Heart right ventricle (tissue), 16 donors: ENCODE data around the gene ATP13A1. TPM values are rescaled to one million over a fixed set of nuclear protein-coding genes. Genes with fewer than 3 reads are reported as not detected.

Source experiments
- ATAC-seq, 8 donors: fragments of 200-7000 bp; cut with Tn5 transposase; one replicate each; pipeline ENCODE4 v1.9.1; 2020; ENCODE audit warnings: mild to moderate bottlenecking in 8 of 8, moderate library complexity in 8 of 8, moderate number of reproducible peaks in 1 of 8
- DNase-seq, 2 donors: peaks; one replicate each; pipeline ENCODE4 v3.0.0-alpha.2; 2020
- H3K27ac ChIP-seq, 10 donors: fragments of 200-600 bp; sonication (generic) in 2 of 10; one replicate each; pipeline versions ENCODE4 v1.5.0 to v1.8.0; 2020 to 2022; ENCODE audit warnings: mild to moderate bottlenecking in 3 of 10
- H3K27me3 ChIP-seq, 7 donors: fragments of 200-600 bp; one replicate each; pipeline ENCODE4 v1.8.0; 2021 to 2022; ENCODE audit warnings: mild to moderate bottlenecking in 2 of 7
- H3K36me3 ChIP-seq, 9 donors: fragments of 200-600 bp; sonication (generic) in 1 of 9; one replicate each; pipeline versions ENCODE4 v1.5.0 to v1.8.0; 2020 to 2022; ENCODE audit warnings: mild to moderate bottlenecking in 2 of 9
- H3K4me1 ChIP-seq, 9 donors: fragments of 200-600 bp; sonication (generic) in 1 of 9; one replicate each; pipeline versions ENCODE4 v1.5.0 to v1.8.0; 2020 to 2022; ENCODE audit warnings: mild to moderate bottlenecking in 4 of 9
- H3K4me3 ChIP-seq, 10 donors: fragments of 200-600 bp; sonication (generic) in 2 of 10; one replicate each; pipeline versions ENCODE4 v1.5.0 to v1.8.0; 2020 to 2022; ENCODE audit warnings: mild to moderate bottlenecking in 7 of 10, moderate library complexity in 2 of 10
- H3K9me3 ChIP-seq, 11 donors: fragments of 200-600 bp in 10 of 11; sonication (generic) in 2 of 11; one replicate each; pipeline versions ENCODE4 v1.5.0 to v1.8.0; 2013 to 2022; ENCODE audit warnings: mild to moderate bottlenecking in 2 of 11, control low read depth in 1 of 11, moderate library complexity in 1 of 11
- CTCF ChIP-seq, 9 donors: fragments of 200-600 bp; sonication (generic) in 2 of 9; IDR thresholded peaks; one replicate each; pipeline versions ENCODE4 v1.5.0 to v1.8.0; 2021 to 2022; ENCODE audit warnings: antibody characterized with exemption in 9 of 9, mild to moderate bottlenecking in 5 of 9, moderate library complexity in 1 of 9
- WGBS, 2 donors: extraction: QIAGEN DNeasy Blood & Tissue Kit; methylation state at CpG; one replicate each; pipeline ENCODE4 v1.1.7; 2013; ENCODE audit warnings: inconsistent platforms in 1 of 2; 5-methylcytosine and 5-hydroxymethylcytosine counted together
- intact Hi-C, 10 donors: fragments of 100-400 bp; cut with DNase I; formaldehyde crosslinking; loops; one replicate each; pipeline versions ENCODE4 v1.11.1 to v1.14.2; 2022
- long read RNA-seq, 3 donors: library from polyadenylated mRNA; unstranded; transcript quantifications; one replicate each; pipeline ENCODE4 v2.0.0, GENCODE V29; 2020 to 2021
- polyA plus RNA-seq, 2 donors: library from polyadenylated mRNA; stranded (reverse); fragments of 200-250 nt; gene quantifications; one replicate each; pipeline ENCODE4 v1.2.3, GENCODE V29; 2013
- total RNA-seq, 10 donors: library from RNA; stranded (reverse); fragmentation: NEBNext Ultra II Directional in 3 of 10; extraction: Animal tissue kit (Norgen Biotek cat#: 25700) in 3 of 10; gene quantifications; one replicate each; pipeline versions ENCODE4 v1.2.1 to v1.2.4, GENCODE V29; 2021 to 2023
- donor health status: Arrhythmogenic right ventricular cardiomyopathy.
- donor health status: ischemic (EF 13 %, LVEDD 7.1; RV severe dilation, severe dysfunction).
- donor health status: healthy with polysubstance abuse.
- donor health status: DM: no; HTN: yes; CAD: no.
- donor health status: DM: no; HTN: no; CAD: no.
- donor health status: ischemic (EF 25% LVEDD 6.9; RV normal size, moderate dysfunction).
- donor health status: ischemic (EF 25% LVEDD 5.7; RV mildly dilated, moderate dysfunction).
- donor health status: healthy.
- donor health status: DM: yes; HTN: yes; CAD: no.
- donor health status: Ischemic cardiomyopathy.
- donor health status: ischemic (EF 35%, LVEDD 5.7; RV mildly dilated, moderate dysfunction).
- donor health status: nonischemic (EF 11% LVEDD 7.7; RV severe dilation, severe dysfunction).
- donor health status: DM: yes; HTN: yes; CAD: no.
- donor health status: PGD.
- donor health status: ischemic (EF 29% LVEDD 5.4; RV normal size, mild dysfunction).
- donor health status: nonischemic (EF 23%, LVEDD 6.1; RV moderate dilation, normal function).

Gene ATP13A1
- total RNA-seq (10 to 100 TPM; 12.3 to 28.2 (median 18.4) TPM), polyA plus RNA-seq (10 to 100 TPM; 23.2 to 34.5 TPM)
- long read RNA-seq, donor 1, partial matches to known transcripts: 11 of 16 reads
- long read RNA-seq, donor 1, other reads (novel, unspliced or antisense): 1 of 16 reads
- long read RNA-seq, donor 2, partial matches to known transcripts: 8 of 10 reads
- long read RNA-seq, donor 2, other reads (novel, unspliced or antisense): 1 of 10 reads
- long read RNA-seq, donor 3, partial matches to known transcripts: 76 of 88 reads
- long read RNA-seq, donor 3, other reads (novel, unspliced or antisense): 9 of 88 reads

DNA sequence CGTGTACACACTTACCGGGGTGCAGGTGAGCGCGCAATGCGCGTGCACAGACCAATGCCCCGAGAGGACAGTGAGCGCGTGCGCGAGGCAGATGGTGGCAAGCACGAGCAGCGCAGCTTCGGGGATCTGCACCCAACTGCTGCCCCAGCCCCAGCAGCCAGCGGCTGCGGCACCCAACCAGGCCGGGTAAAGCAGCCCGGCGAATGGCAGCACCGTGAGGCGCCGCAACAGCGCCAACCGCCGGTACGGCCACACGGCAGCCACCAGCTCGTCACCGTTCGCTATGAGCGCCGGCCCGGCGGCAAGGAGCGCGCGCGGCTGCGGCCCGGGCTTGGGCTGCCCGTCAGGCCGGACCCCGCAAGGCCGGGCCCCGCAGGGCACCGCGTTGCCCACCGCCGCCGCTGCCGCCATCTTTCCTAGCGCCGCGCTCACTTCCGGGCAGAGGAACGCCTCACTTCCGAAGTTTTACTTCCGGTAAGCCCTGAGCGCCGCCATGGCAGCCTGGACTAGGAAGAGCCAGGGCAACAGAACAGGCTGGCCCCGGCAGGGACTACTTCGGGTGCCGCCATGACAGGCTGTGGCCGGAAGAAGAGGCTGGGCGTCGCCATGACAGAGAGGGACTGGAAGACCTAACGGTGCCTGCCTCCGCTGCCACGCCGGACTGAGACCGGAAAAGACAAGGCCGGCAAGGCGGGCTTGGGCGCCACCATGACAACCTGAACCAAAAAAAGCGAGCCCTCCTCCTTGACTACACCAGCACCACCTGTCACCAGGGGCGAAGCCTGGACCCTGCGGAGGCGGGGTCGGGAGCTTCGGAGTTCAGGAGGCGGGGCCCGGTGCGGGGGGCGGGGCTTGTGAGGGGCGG lies at the start of gene ATP13A1:
TSS of gene ATP13A1 (minus strand) at position 421 of the 865 bp plus-strand sequence. CDS start at position 411, 10 bp downstream.
- 0% methylated on average over 80 to 85 of the region's 85 CpGs for WGBS, 2 donors
- no peaks in the 10 kb centered on the region for H3K9me3 ChIP-seq
- H3K36me3 ChIP-seq: peaks cover 0 to 23% (median 12%) of the 10 kb centered on the region in 9 donors
- peak within 1 kb of the TSS; percentile 86 to 98 (median 92) for H3K27ac ChIP-seq
- intact Hi-C loops: loop anchor here in 2 of 10 donors (5.0 to 10.0 kb wide), 4 partner anchors 69 to 241 kb away; partner anchors contain the start of genes ZNF14 (in 1 of the 2), ZNF506 (in 1 of the 2) and ZNF93 (in 1 of the 2)
- H3K4me1 ChIP-seq: peaks cover 5 to 38% (median 20%) of the 10 kb centered on the region in 9 donors
- peak within 1 kb of the TSS; percentile 77 to 100 (median 93) for H3K4me3 ChIP-seq
- H3K27me3 ChIP-seq: no peaks in the 10 kb centered on the region
- TF ChIP-seq CTCF (IDR thresholded peaks at IDR 0.05): peak in 4 of 9 donors; percentile 9 to 42 (median 16)
- DNase-seq (peak; percentile 95 to 97), ATAC-seq (peak; percentile 97 to 98 (median 98))

DNA sequence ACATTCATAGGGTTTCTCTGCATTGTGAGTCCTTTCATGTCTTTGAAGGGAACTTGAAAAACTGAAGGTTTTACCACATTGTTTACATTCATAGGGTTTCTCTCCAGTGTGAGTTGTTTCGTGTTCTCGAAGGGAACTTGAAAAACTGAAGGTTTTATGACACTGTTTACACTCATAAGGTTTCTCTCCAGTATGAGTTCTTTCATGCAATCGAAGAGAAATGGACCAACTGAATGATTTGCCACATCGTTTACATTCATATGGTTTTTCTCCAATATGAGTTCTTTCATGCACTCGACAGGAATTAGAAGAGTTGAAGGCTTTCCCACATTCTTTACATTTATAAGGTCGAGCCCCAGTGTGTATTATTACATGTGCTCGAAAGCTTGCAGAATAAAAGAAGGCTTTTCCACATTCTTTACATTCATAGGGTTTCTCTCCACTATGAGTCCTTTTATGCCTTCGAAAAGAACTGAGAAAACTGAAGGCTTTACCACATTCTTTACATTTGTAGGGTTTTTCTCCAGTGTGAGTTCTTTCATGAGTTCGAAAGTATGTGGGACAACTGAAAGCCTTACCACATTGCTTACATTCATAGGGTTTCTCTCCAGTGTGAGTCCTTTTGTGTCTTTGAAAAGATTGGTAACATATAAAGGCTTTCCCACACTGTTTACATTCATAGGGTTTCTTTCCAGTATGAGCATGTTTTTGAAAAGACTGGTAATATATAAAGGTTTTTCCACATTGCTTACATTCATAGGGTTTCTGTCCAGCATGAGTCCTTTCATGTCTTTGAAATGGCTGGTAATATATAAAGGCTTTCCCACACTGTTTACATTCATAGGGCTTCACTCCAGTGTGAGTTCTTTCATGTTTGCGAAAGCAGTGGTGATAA lies 48.7 kb upstream of the ATP13A1 start:
- intact Hi-C loops: no loop called here
- no peaks in the 10 kb centered on the region for H3K4me1 ChIP-seq
- no peak overlapping the region for H3K27ac ChIP-seq
- 98 to 99% methylated on average over 10 of the region's 10 CpGs for WGBS, 2 donors
- no peak for DNase-seq
- H3K4me3 ChIP-seq: no peak overlapping the region
- no peaks in the 10 kb centered on the region for H3K27me3 ChIP-seq
- peaks cover 11 to 94% (median 81%) of the 10 kb centered on the region in 9 donors for H3K36me3 ChIP-seq
- ATAC-seq: no peak
- no peak for TF ChIP-seq CTCF (IDR thresholded peaks at IDR 0.05)
- peaks cover 15 to 100% (median 100%) of the 10 kb centered on the region in 11 donors for H3K9me3 ChIP-seq

- no peaks in the 10 kb centered on the region for H3K27me3 ChIP-seq
- WGBS, 2 donors: 98% methylated on average over 14 of the region's 14 CpGs
- H3K27ac ChIP-seq: no peak overlapping the region
- peaks cover 15 to 100% (median 100%) of the 10 kb centered on the region in 11 donors for H3K9me3 ChIP-seq
- ATAC-seq: no peak
- TF ChIP-seq CTCF (IDR thresholded peaks at IDR 0.05): no peak
- peaks cover 11 to 87% (median 73%) of the 10 kb centered on the region in 9 donors for H3K36me3 ChIP-seq
- no peaks in the 10 kb centered on the region for H3K4me1 ChIP-seq
- intact Hi-C loops: no loop called here
- no peak for DNase-seq
- no peak overlapping the region for H3K4me3 ChIP-seq
Measured at GRCh38 chr19:19711306-19711933, 47.9 kb upstream of the ATP13A1 start.
